Gastroesophageal sphincter (tissue), 3 donors: ENCODE results near the gene TUBB6.

ENCODE experiments used
- CTCF ChIP-seq, 4 experiments: fragments of 200-600 bp in 2 of 4; fragments of 450-650 bp in 2 of 4; sonication (generic) in 1 of 4; IDR thresholded peaks; one replicate each; pipeline ENCODE4 v1.5.1; 2017 to 2019; ENCODE audit warnings: antibody characterized with exemption in 4 of 4, mild to moderate bottlenecking in 2 of 4, moderate library complexity in 2 of 4
- POLR2A ChIP-seq, 2 donors: fragments of 450-650 bp; IDR thresholded peaks; one replicate each; pipeline ENCODE4 v1.6.1; 2017; ENCODE audit warnings: antibody characterized with exemption in 2 of 2, mild to moderate bottlenecking in 2 of 2, moderate library complexity in 1 of 2

DNA sequence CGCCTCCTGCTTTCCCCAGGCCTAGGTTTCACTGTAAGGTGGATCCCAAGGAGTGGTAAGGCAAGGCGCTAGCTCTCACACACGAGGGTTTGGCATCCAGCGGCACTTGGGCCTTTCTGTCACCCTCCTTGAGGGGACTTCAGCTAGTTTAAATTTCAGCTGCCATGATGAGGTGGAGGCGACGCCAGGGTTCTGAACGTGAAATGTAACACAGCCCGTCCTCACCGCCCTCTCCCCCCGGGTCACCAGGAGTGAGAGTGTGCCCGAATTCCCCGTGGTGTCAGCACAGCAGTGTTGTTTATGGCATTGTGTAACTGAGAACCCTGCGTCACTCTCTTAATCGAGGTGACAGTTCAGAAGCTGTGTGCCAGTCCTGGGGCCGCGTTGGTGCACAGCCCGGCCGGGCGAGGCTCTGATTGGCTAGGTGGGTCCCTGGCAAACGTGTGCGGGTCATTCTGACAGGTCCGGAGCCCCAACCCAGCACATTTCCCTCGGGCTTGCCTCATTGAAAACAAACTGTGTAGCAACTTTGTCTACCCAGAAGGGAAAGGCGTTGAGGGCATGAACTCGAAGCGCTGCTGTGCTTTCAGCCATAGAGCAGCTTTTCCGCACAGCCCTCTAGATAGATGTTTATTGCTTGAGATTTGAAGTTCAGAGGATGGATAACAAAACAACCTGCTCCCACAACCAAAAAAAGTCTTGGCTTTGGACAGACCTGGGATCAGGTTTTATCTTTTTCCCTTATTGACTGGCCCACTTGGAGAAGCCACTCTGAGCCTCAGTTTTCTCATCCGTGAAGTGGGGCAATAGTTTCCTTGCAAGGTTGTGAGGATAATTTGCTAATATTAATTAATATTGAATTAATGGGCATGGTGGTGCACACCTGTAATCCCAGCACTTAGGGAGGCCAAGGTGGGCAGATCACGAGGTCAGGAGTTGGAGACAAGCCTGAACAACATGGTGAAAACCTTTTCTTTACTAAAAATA is 49.0 kb upstream of the TUBB6 start:
- no peak for TF ChIP-seq CTCF (IDR thresholded peaks at IDR 0.05)
- TF ChIP-seq POLR2A (IDR thresholded peaks at IDR 0.05) = no peak
